Mesenchymal stem cell (in vitro differentiated cells and primary cell): ENCODE results near the gene NDUFAF5. TPM values are rescaled to one million over a fixed set of nuclear protein-coding genes. Genes with fewer than 3 reads are reported as not detected.
A peak's percentile ranks its signal among the peaks of the same experiment; 100 is the strongest.

Source experiments
- DNase-seq: peaks from one replicate; pipeline ENCODE4 v3.0.0-alpha.2; 2013
- H2AFZ ChIP-seq: one replicate; pipeline ENCODE4 v1.6.1; 2013; ENCODE audit warnings: low read depth, mild to moderate bottlenecking, control low read depth, inconsistent platforms, low read length, moderate library complexity
- H2AK5ac ChIP-seq: 2 replicates; pipeline ENCODE4 v1.6.1; 2013; ENCODE audit warnings: low read length, moderate library complexity, mild to moderate bottlenecking, inconsistent platforms; ENCODE audit not compliant: severe bottlenecking
- H2BK120ac ChIP-seq: one replicate; pipeline ENCODE4 v1.6.1; 2013; ENCODE audit warnings: low read depth, mild to moderate bottlenecking, inconsistent platforms, low read length, moderate library complexity
- H2BK12ac ChIP-seq, 2 experiments: one replicate each; pipeline ENCODE4 v1.6.1; 2013; ENCODE audit warnings: inconsistent platforms in 2 of 2, low read length in 2 of 2, mild to moderate bottlenecking in 2 of 2, moderate library complexity in 2 of 2, control low read depth in 1 of 2
- H2BK15ac ChIP-seq: one replicate; pipeline ENCODE4 v1.6.1; 2013; ENCODE audit warnings: mild to moderate bottlenecking, low read depth, inconsistent platforms; ENCODE audit not compliant: poor library complexity, severe bottlenecking
- H2BK5ac ChIP-seq: 2 replicates; pipeline ENCODE4 v1.6.1; 2013; ENCODE audit warnings: low read depth, mild to moderate bottlenecking, low read length, control low read depth, inconsistent platforms; ENCODE audit not compliant: poor library complexity, severe bottlenecking
- H3K14ac ChIP-seq, 2 experiments: one replicate each; pipeline ENCODE4 v1.6.1; 2013; ENCODE audit warnings: inconsistent platforms in 2 of 2, low read length in 2 of 2, control low read depth in 1 of 2, mild to moderate bottlenecking in 1 of 2, moderate library complexity in 1 of 2
- H3K18ac ChIP-seq, 2 experiments: one replicate each; pipeline ENCODE4 v1.6.1; 2013; ENCODE audit warnings: inconsistent platforms in 2 of 2, low read length in 2 of 2, control low read depth in 1 of 2, low read depth in 1 of 2, mild to moderate bottlenecking in 1 of 2
- H3K23ac ChIP-seq, 2 experiments: one replicate each; pipeline ENCODE4 v1.6.1; 2013; ENCODE audit warnings: inconsistent platforms in 2 of 2, low read length in 2 of 2, mild to moderate bottlenecking in 2 of 2, moderate library complexity in 2 of 2, control low read depth in 1 of 2
- H3K27ac ChIP-seq: 2 replicates; pipeline ENCODE4 v1.5.1; 2013; ENCODE audit warnings: mild to moderate bottlenecking, moderate library complexity, low read length, control low read depth, inconsistent platforms; ENCODE audit not compliant: poor library complexity, severe bottlenecking
- H3K27me3 ChIP-seq, 2 experiments: 2 replicates each; pipeline versions ENCODE4 v1.6.1 to v1.7.0; 2013; ENCODE audit warnings: low read length in 2 of 2, mild to moderate bottlenecking in 2 of 2, moderate library complexity in 2 of 2, control low read depth in 1 of 2, inconsistent platforms in 1 of 2; ENCODE audit not compliant: control insufficient read depth in 1 of 2, insufficient read depth in 1 of 2
- H3K36me3 ChIP-seq, 2 experiments: 2 replicates each; pipeline versions ENCODE4 v1.6.1 to v1.7.0; 2013; ENCODE audit warnings: low read length in 2 of 2, control low read depth in 1 of 2, inconsistent platforms in 1 of 2, low read depth in 1 of 2, mild to moderate bottlenecking in 1 of 2; ENCODE audit not compliant: insufficient read depth in 2 of 2, control insufficient read depth in 1 of 2
- H3K4ac ChIP-seq, 2 experiments: one replicate each; pipeline ENCODE4 v1.6.1; 2013; ENCODE audit warnings: inconsistent platforms in 2 of 2, low read length in 2 of 2, mild to moderate bottlenecking in 2 of 2, moderate library complexity in 2 of 2, control low read depth in 1 of 2, low read depth in 1 of 2
- H3K4me1 ChIP-seq: 2 replicates; pipeline ENCODE4 v1.6.1; 2013; ENCODE audit warnings: low read depth, low read length, control low read depth; ENCODE audit not compliant: control insufficient read depth, insufficient read depth
- H3K4me2 ChIP-seq: 2 replicates; pipeline ENCODE4 v1.6.1; 2013; ENCODE audit warnings: low read length, mild to moderate bottlenecking, inconsistent platforms; ENCODE audit not compliant: poor library complexity, severe bottlenecking
- H3K4me3 ChIP-seq, 2 experiments: 2 replicates each; pipeline versions ENCODE4 v1.5.1 to v1.7.0; 2013; ENCODE audit warnings: low read length in 2 of 2, mild to moderate bottlenecking in 2 of 2, control low read depth in 1 of 2, low read depth in 1 of 2; ENCODE audit not compliant: insufficient read depth in 1 of 2
- H3K79me1 ChIP-seq: replicated peaks from 2 replicates; pipeline ENCODE4 v1.6.1; 2013; ENCODE audit warnings: mild to moderate bottlenecking, control low read depth, low read length, inconsistent platforms; ENCODE audit not compliant: poor library complexity, severe bottlenecking
- H3K9ac ChIP-seq: 2 replicates; pipeline ENCODE4 v1.7.0; 2013; ENCODE audit warnings: mild to moderate bottlenecking, low read length, moderate library complexity
- H3K9me3 ChIP-seq: 2 replicates; pipeline ENCODE4 v1.7.0; 2013; ENCODE audit warnings: mild to moderate bottlenecking, low read length; ENCODE audit not compliant: control insufficient read depth
- H4K8ac ChIP-seq: one replicate; pipeline ENCODE4 v1.6.1; 2013; ENCODE audit warnings: inconsistent platforms, mild to moderate bottlenecking, low read length, moderate library complexity
- H4K91ac ChIP-seq: one replicate; pipeline ENCODE4 v1.6.1; 2013; ENCODE audit warnings: mild to moderate bottlenecking, low read length, inconsistent platforms
- WGBS: methylation state at CpG from one replicate; pipeline ENCODE4 v1.1.7; 2013; ENCODE audit warnings: mixed read lengths; 5-methylcytosine and 5-hydroxymethylcytosine counted together
- polyA plus RNA-seq, 2 experiments: library from polyadenylated mRNA; stranded (reverse); fragments of 200-250 nt; gene quantifications; one replicate each; pipeline ENCODE4 v1.2.3, GENCODE V29; 2013

Gene NDUFAF5, protein sequence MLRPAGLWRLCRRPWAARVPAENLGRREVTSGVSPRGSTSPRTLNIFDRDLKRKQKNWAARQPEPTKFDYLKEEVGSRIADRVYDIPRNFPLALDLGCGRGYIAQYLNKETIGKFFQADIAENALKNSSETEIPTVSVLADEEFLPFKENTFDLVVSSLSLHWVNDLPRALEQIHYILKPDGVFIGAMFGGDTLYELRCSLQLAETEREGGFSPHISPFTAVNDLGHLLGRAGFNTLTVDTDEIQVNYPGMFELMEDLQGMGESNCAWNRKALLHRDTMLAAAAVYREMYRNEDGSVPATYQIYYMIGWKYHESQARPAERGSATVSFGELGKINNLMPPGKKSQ
- polyA plus RNA-seq (2013, experiment 1 of 2) = 11.4 TPM
- polyA plus RNA-seq (2013, experiment 2 of 2) = 11.8 TPM

DNA sequence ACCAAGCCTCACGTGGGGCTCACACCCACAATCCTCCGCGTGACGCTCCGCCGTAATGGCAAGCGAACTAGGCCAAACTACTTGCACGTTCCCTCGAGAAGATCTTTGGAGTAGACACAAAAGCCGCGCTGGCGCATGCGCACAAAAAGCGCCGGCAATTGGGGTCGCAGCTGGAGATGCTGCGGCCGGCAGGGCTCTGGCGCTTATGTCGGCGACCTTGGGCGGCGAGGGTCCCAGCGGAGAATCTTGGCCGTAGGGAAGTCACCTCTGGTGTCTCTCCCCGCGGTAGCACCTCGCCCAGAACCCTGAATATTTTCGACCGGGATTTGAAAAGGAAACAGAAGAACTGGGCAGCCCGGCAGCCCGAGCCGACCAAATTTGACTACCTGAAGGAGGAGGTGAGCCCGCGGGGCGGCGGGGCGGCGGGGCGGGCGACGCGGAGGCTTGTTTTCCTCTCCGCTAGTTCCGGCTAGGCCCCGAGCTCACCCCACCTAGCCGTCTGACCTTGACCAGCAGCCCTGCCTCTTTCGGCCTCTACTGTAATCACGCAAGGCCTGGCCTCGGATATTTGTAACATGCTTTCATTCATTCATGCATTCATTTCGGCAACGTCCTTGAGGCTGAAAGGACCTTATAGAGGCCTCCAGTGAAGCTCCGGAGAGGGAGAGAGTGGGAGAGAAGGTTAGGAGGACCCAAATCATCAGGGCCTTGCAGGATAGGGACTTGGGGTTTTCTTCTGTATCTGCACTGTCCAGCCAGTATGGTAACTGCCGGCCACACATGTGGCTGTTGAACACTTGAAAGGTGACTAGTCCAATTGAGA, at the start of gene NDUFAF5, which contains the start of gene ESF1:
TSS of gene NDUFAF5 (plus strand) at position 136 of the 823 bp plus-strand sequence. CDS start at position 177, 41 bp downstream.
TSS of gene ESF1 (minus strand) at position 27 of the 823 bp plus-strand sequence. CDS start 1,779 bp downstream, outside the sequence.
- H3K18ac ChIP-seq = peak within 1 kb of the TSS; percentile 68 to 70
- H3K36me3 ChIP-seq = peaks cover 13 to 53% of the 10 kb centered on the region in 2 experiments
- H2BK12ac ChIP-seq = peak within 1 kb of the TSS; percentile 34 to 66
- peak within 1 kb of the TSS; percentile 34 for H2BK120ac ChIP-seq
- H3K14ac ChIP-seq = no peak within 1 kb of the TSS
- peaks cover 4% of the 10 kb centered on the region for H3K4me1 ChIP-seq
- no peak within 1 kb of the TSS for H2AK5ac ChIP-seq
- H3K23ac ChIP-seq = peak within 1 kb of the TSS in 1 of 2 experiments; percentile 79
- peak within 1 kb of the TSS; percentile 72 for H2AFZ ChIP-seq
- peak within 1 kb of the TSS; percentile 88 to 94 for H3K4me3 ChIP-seq
- H3K27ac ChIP-seq = peak within 1 kb of the TSS; percentile 74
- H3K9me3 ChIP-seq = no peaks in the 10 kb centered on the region
- no peaks in the 10 kb centered on the region for H3K27me3 ChIP-seq
- peak within 1 kb of the TSS; percentile 47 for H2BK5ac ChIP-seq
- peak within 1 kb of the TSS; percentile 39 for H4K91ac ChIP-seq
- peak within 1 kb of the TSS; percentile 85 for H4K8ac ChIP-seq
- peak; percentile 98 for DNase-seq
- H3K4ac ChIP-seq = peak within 1 kb of the TSS; percentile 51 to 61
- WGBS = under 1% methylated on average over 51 of the region's 54 CpGs
- peak within 1 kb of the TSS; percentile 90 for H2BK15ac ChIP-seq
- H3K9ac ChIP-seq = peak within 1 kb of the TSS; percentile 97
- peak within 1 kb of the TSS; percentile 83 for H3K4me2 ChIP-seq
- H3K79me1 ChIP-seq = peaks cover 26% of the 10 kb centered on the region

DNA sequence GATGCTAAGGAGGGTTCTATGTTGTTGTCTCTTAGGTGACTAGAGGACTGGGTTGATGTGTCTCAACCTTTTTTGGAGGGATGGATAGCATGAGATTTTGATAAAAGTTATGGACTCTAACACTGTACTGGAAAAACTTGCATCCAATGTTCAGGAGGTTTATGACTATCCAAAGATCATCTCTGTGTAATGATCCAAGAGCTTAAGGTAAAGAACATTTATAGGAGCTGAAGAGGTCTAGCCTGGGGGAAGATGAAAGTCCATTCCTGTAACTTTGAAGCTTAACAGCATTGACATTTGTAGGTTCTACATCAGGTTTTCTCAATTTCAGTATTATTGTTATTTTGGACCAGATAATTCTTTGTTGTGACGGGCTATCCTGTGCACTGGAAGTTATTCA, 49.0 kb upstream of the NDUFAF5 start:
- Histone ChIP-seq H3K4me1 (no peaks in the 10 kb centered on the region), H3K27ac (no peak overlapping the region), H2AK5ac (no peak overlapping the region), H3K9ac (no peak overlapping the region), H2AFZ (no peak overlapping the region), H3K79me1 (peaks cover 18% of the 10 kb centered on the region), H3K4me2 (no peak overlapping the region), H3K14ac (no peak overlapping the region), H3K18ac (no peak overlapping the region), H3K27me3 (no peaks in the 10 kb centered on the region), H3K4ac (no peak overlapping the region), H2BK15ac (no peak overlapping the region), H2BK120ac (no peak overlapping the region), H2BK12ac (no peak overlapping the region), H4K91ac (no peak overlapping the region), H3K36me3 (peaks cover 9 to 43% of the 10 kb centered on the region in 2 experiments), H4K8ac (no peak overlapping the region), H3K23ac (no peak overlapping the region), H2BK5ac (no peak overlapping the region), H3K4me3 (no peak overlapping the region), H3K9me3 (peaks cover 9% of the 10 kb centered on the region)
- no CpG with 5 or more reads among the region's 1 CpG for WGBS
- DNase-seq = no peak

DNA sequence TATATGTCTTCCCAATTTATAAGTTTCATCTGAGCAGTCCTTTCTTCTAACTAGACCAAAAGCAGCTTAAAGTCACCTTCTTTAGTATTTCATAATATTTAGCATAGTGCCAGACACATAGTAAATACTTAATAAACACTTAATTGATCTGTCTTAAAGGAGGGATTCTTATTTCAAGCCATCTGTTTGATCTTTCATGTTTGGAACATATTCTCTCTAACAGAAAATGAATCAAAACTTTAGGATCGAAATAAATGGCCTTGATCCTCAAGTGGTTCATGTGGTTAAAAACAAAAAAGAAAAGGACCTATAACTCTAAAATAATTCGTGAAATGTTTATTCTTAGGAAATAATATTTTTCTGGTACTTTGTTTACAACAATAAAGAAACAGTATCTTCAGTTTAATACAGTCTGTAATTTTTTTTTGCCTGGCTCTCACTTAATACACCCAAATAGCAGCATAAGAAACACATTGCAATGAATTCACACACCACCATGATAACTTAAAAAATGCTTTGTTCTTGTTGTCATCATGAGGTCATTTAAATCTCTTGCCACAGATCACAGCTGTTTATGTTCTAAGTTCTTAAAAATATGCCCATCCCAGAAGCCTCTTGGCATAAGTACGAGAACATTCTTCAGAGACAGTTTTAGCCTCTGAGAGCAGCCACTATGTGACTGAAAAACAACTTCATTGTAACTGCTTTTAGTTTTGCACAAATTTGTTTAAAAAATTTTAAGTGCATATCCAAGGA, 48.2 kb upstream of the NDUFAF5 start:
- Histone ChIP-seq H3K23ac (no peak overlapping the region), H2AK5ac (no peak overlapping the region), H3K27ac (no peak overlapping the region), H2BK12ac (no peak overlapping the region), H4K8ac (no peak overlapping the region), H3K18ac (no peak overlapping the region), H3K27me3 (no peaks in the 10 kb centered on the region), H4K91ac (no peak overlapping the region), H2BK15ac (no peak overlapping the region), H3K36me3 (peaks cover 9 to 45% of the 10 kb centered on the region in 2 experiments), H2AFZ (no peak overlapping the region), H3K9me3 (peaks cover 16% of the 10 kb centered on the region), H3K4me3 (no peak overlapping the region), H3K4me2 (no peak overlapping the region), H3K9ac (peak overlapping the region; percentile 50), H3K4ac (no peak overlapping the region), H2BK5ac (no peak overlapping the region), H3K79me1 (peaks cover 17% of the 10 kb centered on the region), H2BK120ac (no peak overlapping the region), H3K4me1 (no peaks in the 10 kb centered on the region), H3K14ac (no peak overlapping the region)
- WGBS = 100% methylated on average over 1 of the region's 3 CpGs
- peak; percentile 60 for DNase-seq
